ENCODE data around the gene RFK. TPM values are rescaled to one million over a fixed set of nuclear protein-coding genes. Genes with fewer than 3 reads are reported as not detected.
"Not testable (repeated sequence)": the region's sequence is repeated elsewhere in the genome, so short reads cannot be mapped to it uniquely, and the experiment has no call there.

Gene RFK
- total RNA-seq, 1 experiment from 2014 or later: 12.0 TPM

DNA sequence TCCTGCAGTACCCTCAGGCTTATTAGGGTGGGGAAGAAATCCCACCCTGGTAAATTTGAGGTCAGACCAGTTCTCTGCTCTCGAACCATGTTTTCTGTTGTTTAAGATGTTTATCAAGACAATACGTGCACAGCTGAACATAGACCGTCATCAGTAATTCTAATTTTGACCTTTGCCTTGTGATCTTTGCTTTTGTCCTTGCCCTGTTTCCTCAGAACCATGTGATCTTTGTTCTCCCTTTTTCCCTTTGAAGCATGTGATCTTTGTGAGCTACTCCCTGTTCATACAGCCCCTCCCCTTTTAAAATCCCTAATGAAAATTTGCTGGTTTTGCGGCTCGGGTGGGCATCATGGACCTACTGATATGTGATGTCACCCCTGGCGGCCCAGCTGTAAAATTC lies 40.7 kb upstream of the RFK start:
- not testable (repeated sequence) for H3K79me1 ChIP-seq (ENCODE audit: insufficient read depth, low read depth, low read length, poor library complexity, severe bottlenecking); H4K91ac ChIP-seq (ENCODE audit: insufficient read length, low read depth, low read length)

More for the DNA sequence above, 40.7 kb upstream of the RFK start:
- not testable (repeated sequence) for H4K20me1 ChIP-seq (ENCODE audit: control insufficient read depth, insufficient read depth, insufficient read length); H3K4me1 ChIP-seq (ENCODE audit: insufficient read depth, low read length); H3K27me3 Mint-ChIP-seq (ENCODE audit: low read depth); H2BK12ac ChIP-seq (ENCODE audit: insufficient read length, low read depth, low read length); H2BK5ac ChIP-seq (ENCODE audit: insufficient read length, low read length); H2BK20ac ChIP-seq (ENCODE audit: low read depth, low read length, poor library complexity, severe bottlenecking); H3T11ph ChIP-seq (ENCODE audit: low read length); H3K4me2 ChIP-seq (ENCODE audit: insufficient read depth, insufficient read length, low read length); H3K36me3 Mint-ChIP-seq (ENCODE audit: insufficient read depth in 1 of 3, low read depth in 3 of 3); H3K9me3 ChIP-seq (ENCODE audit: control insufficient read depth, low read depth, low read length); H2BK120ac ChIP-seq (ENCODE audit: low read depth, low read length, poor library complexity, severe bottlenecking); H2AK5ac ChIP-seq (ENCODE audit: insufficient read length, low read length); H3K18ac ChIP-seq (ENCODE audit: insufficient read length, low read depth, low read length); H4K5ac ChIP-seq (ENCODE audit: insufficient read length, low read depth, low read length); H3K4me3 Mint-ChIP-seq; H3K79me2 ChIP-seq (ENCODE audit: insufficient read depth, low read length); H3K14ac ChIP-seq (ENCODE audit: insufficient read depth, low read length); H2BK15ac ChIP-seq (ENCODE audit: low read depth, low read length); H3K23me2 ChIP-seq (ENCODE audit: insufficient read length, low read depth, low read length, poor library complexity, severe bottlenecking); H3K9ac ChIP-seq (ENCODE audit: extremely low read depth, insufficient read length, low read length); H4K8ac ChIP-seq (replicated peaks; ENCODE audit: insufficient read length, low read depth, low read length); H3K27ac ChIP-seq (ENCODE audit: insufficient read length, low read depth, low read length); H3K23ac ChIP-seq (ENCODE audit: insufficient read length, low read depth, low read length); H3K27me3 ChIP-seq (ENCODE audit: insufficient read depth, low read length); H3K27ac Mint-ChIP-seq; H2AFZ ChIP-seq (ENCODE audit: low read length); H3K56ac ChIP-seq (ENCODE audit: insufficient read length, low read depth, low read length); H3K4ac ChIP-seq (ENCODE audit: low read depth, low read length); H3K9me3 Mint-ChIP-seq; DNase-seq
- H3K4me1 Mint-ChIP-seq: peaks cover 16 to 17% of the 10 kb centered on the region in 2 experiments
- WGBS (ENCODE audit: extremely low coverage, insufficient read length, low lambda C conversion rate): no CpG with 5 or more reads among the region's 6 CpGs
